ENCODE results near the gene TRIP11.

Gene TRIP11

GRCh38 chr14:91934554-91935285 is 105.1 kb downstream of the TRIP11 start:
- no peak for DNase-seq (ENCODE audit: low spot score)
- Histone ChIP-seq H3K4me3 (ENCODE audit: low read length in 2 of 2) (no peak overlapping the region), H2BK15ac (ENCODE audit: low read length) (no peak overlapping the region), H4K91ac (ENCODE audit: low read depth, low read length, poor library complexity) (no peak overlapping the region), H3K14ac (ENCODE audit: low read length) (no peak overlapping the region), H3K4me1 (ENCODE audit: control insufficient read depth in 2 of 2, insufficient read depth in 1 of 2, low read depth in 1 of 2, low read length in 2 of 2) (no peaks in the 10 kb centered on the region), H2BK5ac (ENCODE audit: low read length) (no peak overlapping the region), H2BK120ac (ENCODE audit: low read depth, low read length) (no peak overlapping the region), H3K4ac (ENCODE audit: low read length) (no peak overlapping the region), H3K9me3 (replicated peaks in 1 of 2; ENCODE audit: control insufficient read depth in 2 of 2, insufficient read depth in 1 of 2, low read depth in 1 of 2, low read length in 2 of 2) (no peaks in the 10 kb centered on the region), H3K23ac (ENCODE audit: low read depth, low read length, poor library complexity) (no peak overlapping the region), H4K8ac (ENCODE audit: low read depth, low read length) (no peak overlapping the region), H2AK5ac (ENCODE audit: low read depth, low read length) (no peak overlapping the region), H3K18ac (ENCODE audit: low read length) (peak overlapping the region; percentile 46), H2AFZ (ENCODE audit: low read length) (no peak overlapping the region), H3K27me3 (ENCODE audit: control insufficient read depth in 3 of 3, insufficient read depth in 3 of 3, low read depth in 1 of 3, low read length in 3 of 3) (peaks cover 0 to 12% (median 0%) of the 10 kb centered on the region in 3 experiments), H2BK12ac (ENCODE audit: low read length) (no peak overlapping the region), H3K9ac (ENCODE audit: low read depth, low read length, poor library complexity) (no peak overlapping the region), H3K36me3 (replicated peaks in 1 of 2; ENCODE audit: control insufficient read depth in 2 of 2, insufficient read depth in 2 of 2, low read length in 2 of 2) (no peaks in the 10 kb centered on the region), H3K4me2 (ENCODE audit: insufficient read depth, low read length, poor library complexity, severe bottlenecking) (no peak overlapping the region), H3K79me1 (ENCODE audit: low read depth, low read length) (no peaks in the 10 kb centered on the region), H3K27ac (replicated peaks; ENCODE audit: low read length) (no peak overlapping the region)
- no CpG with 5 or more reads among the region's 8 CpGs for WGBS, 2 donors (ENCODE audit: extremely low coverage in 2 of 2, insufficient read length in 2 of 2, insufficient replicate concordance in 1 of 2)

GRCh38 chr14:91931478-91932088 is 108.3 kb downstream of the TRIP11 start:
- H3K4me2 ChIP-seq (ENCODE audit: insufficient read depth, low read length, poor library complexity, severe bottlenecking): no peak overlapping the region
- H2BK15ac ChIP-seq (ENCODE audit: low read length): no peak overlapping the region
- no peak overlapping the region for H4K8ac ChIP-seq (ENCODE audit: low read depth, low read length)
- peaks cover 0 to 17% (median 0%) of the 10 kb centered on the region in 3 experiments for H3K27me3 ChIP-seq (ENCODE audit: control insufficient read depth in 3 of 3, insufficient read depth in 3 of 3, low read depth in 1 of 3, low read length in 3 of 3)
- no peak overlapping the region for H3K4me3 ChIP-seq (ENCODE audit: low read length in 2 of 2)
- H3K79me1 ChIP-seq (ENCODE audit: low read depth, low read length): no peaks in the 10 kb centered on the region
- H3K9me3 ChIP-seq (replicated peaks in 1 of 2; ENCODE audit: control insufficient read depth in 2 of 2, insufficient read depth in 1 of 2, low read depth in 1 of 2, low read length in 2 of 2): no peaks in the 10 kb centered on the region
- H2BK5ac ChIP-seq (ENCODE audit: low read length): no peak overlapping the region
- no peak overlapping the region for H2BK120ac ChIP-seq (ENCODE audit: low read depth, low read length)
- H3K23ac ChIP-seq (ENCODE audit: low read depth, low read length, poor library complexity): peak overlapping the region; percentile 16
- WGBS, 2 donors (ENCODE audit: extremely low coverage in 2 of 2, insufficient read length in 2 of 2, insufficient replicate concordance in 1 of 2): no CpG with 5 or more reads among the region's 11 CpGs
- DNase-seq (ENCODE audit: low spot score): no peak
- no peak overlapping the region for H3K9ac ChIP-seq (ENCODE audit: low read depth, low read length, poor library complexity)
- H2AK5ac ChIP-seq (ENCODE audit: low read depth, low read length): no peak overlapping the region
- H3K4me1 ChIP-seq (ENCODE audit: control insufficient read depth in 2 of 2, insufficient read depth in 1 of 2, low read depth in 1 of 2, low read length in 2 of 2): no peaks in the 10 kb centered on the region
- H3K4ac ChIP-seq (ENCODE audit: low read length): no peak overlapping the region
- H3K27ac ChIP-seq (replicated peaks; ENCODE audit: low read length): no peak overlapping the region
- no peak overlapping the region for H2BK12ac ChIP-seq (ENCODE audit: low read length)
- no peak overlapping the region for H3K14ac ChIP-seq (ENCODE audit: low read length)
- H3K36me3 ChIP-seq (replicated peaks in 1 of 2; ENCODE audit: control insufficient read depth in 2 of 2, insufficient read depth in 2 of 2, low read length in 2 of 2): no peaks in the 10 kb centered on the region
- H4K91ac ChIP-seq (ENCODE audit: low read depth, low read length, poor library complexity): no peak overlapping the region
- H3K18ac ChIP-seq (ENCODE audit: low read length): no peak overlapping the region
- H2AFZ ChIP-seq (ENCODE audit: low read length): no peak overlapping the region

- H4K91ac ChIP-seq (ENCODE audit: low read depth, low read length, poor library complexity): no peak overlapping the region
- no peak overlapping the region for H3K27ac ChIP-seq (replicated peaks; ENCODE audit: low read length)
- H3K4ac ChIP-seq (ENCODE audit: low read length): no peak overlapping the region
- H3K23ac ChIP-seq (ENCODE audit: low read depth, low read length, poor library complexity): no peak overlapping the region
- H3K4me1 ChIP-seq (ENCODE audit: control insufficient read depth in 2 of 2, insufficient read depth in 1 of 2, low read depth in 1 of 2, low read length in 2 of 2): no peaks in the 10 kb centered on the region
- WGBS, 2 donors (ENCODE audit: extremely low coverage in 2 of 2, insufficient read length in 2 of 2, insufficient replicate concordance in 1 of 2): no CpG with 5 or more reads among the region's 3 CpGs
- no peaks in the 10 kb centered on the region for H3K9me3 ChIP-seq (replicated peaks in 1 of 2; ENCODE audit: control insufficient read depth in 2 of 2, insufficient read depth in 1 of 2, low read depth in 1 of 2, low read length in 2 of 2)
- H3K4me3 ChIP-seq (ENCODE audit: low read length in 2 of 2): no peak overlapping the region
- no peak overlapping the region for H3K4me2 ChIP-seq (ENCODE audit: insufficient read depth, low read length, poor library complexity, severe bottlenecking)
- H3K36me3 ChIP-seq (replicated peaks in 1 of 2; ENCODE audit: control insufficient read depth in 2 of 2, insufficient read depth in 2 of 2, low read length in 2 of 2): no peaks in the 10 kb centered on the region
- H2AFZ ChIP-seq (ENCODE audit: low read length): no peak overlapping the region
- H3K9ac ChIP-seq (ENCODE audit: low read depth, low read length, poor library complexity): no peak overlapping the region
- no peak overlapping the region for H2BK5ac ChIP-seq (ENCODE audit: low read length)
- H2BK120ac ChIP-seq (ENCODE audit: low read depth, low read length): no peak overlapping the region
- H2BK12ac ChIP-seq (ENCODE audit: low read length): no peak overlapping the region
- H3K14ac ChIP-seq (ENCODE audit: low read length): no peak overlapping the region
- no peak for DNase-seq (ENCODE audit: low spot score)
- no peaks in the 10 kb centered on the region for H3K79me1 ChIP-seq (ENCODE audit: low read depth, low read length)
- H4K8ac ChIP-seq (ENCODE audit: low read depth, low read length): no peak overlapping the region
- no peak overlapping the region for H3K18ac ChIP-seq (ENCODE audit: low read length)
- H2AK5ac ChIP-seq (ENCODE audit: low read depth, low read length): no peak overlapping the region
- H2BK15ac ChIP-seq (ENCODE audit: low read length): no peak overlapping the region
- peaks cover 0 to 18% (median 0%) of the 10 kb centered on the region in 3 experiments for H3K27me3 ChIP-seq (ENCODE audit: control insufficient read depth in 3 of 3, insufficient read depth in 3 of 3, low read depth in 1 of 3, low read length in 3 of 3)
Measured at GRCh38 chr14:91929700-91930099, 110.2 kb downstream of the TRIP11 start.

GRCh38 chr14:91927800-91928199 is 112.1 kb downstream of the TRIP11 start:
- no peak overlapping the region for H3K9ac ChIP-seq (ENCODE audit: low read depth, low read length, poor library complexity)
- no peak overlapping the region for H2AK5ac ChIP-seq (ENCODE audit: low read depth, low read length)
- peaks cover 0 to 13% (median 0%) of the 10 kb centered on the region in 3 experiments for H3K27me3 ChIP-seq (ENCODE audit: control insufficient read depth in 3 of 3, insufficient read depth in 3 of 3, low read depth in 1 of 3, low read length in 3 of 3)
- no peak overlapping the region for H3K4ac ChIP-seq (ENCODE audit: low read length)
- WGBS, 2 donors (ENCODE audit: extremely low coverage in 2 of 2, insufficient read length in 2 of 2, insufficient replicate concordance in 1 of 2): no CpG with 5 or more reads among the region's 5 CpGs
- no peaks in the 10 kb centered on the region for H3K9me3 ChIP-seq (replicated peaks in 1 of 2; ENCODE audit: control insufficient read depth in 2 of 2, insufficient read depth in 1 of 2, low read depth in 1 of 2, low read length in 2 of 2)
- H3K4me2 ChIP-seq (ENCODE audit: insufficient read depth, low read length, poor library complexity, severe bottlenecking): no peak overlapping the region
- H3K14ac ChIP-seq (ENCODE audit: low read length): no peak overlapping the region
- no peak overlapping the region for H2BK12ac ChIP-seq (ENCODE audit: low read length)
- no peak overlapping the region for H4K8ac ChIP-seq (ENCODE audit: low read depth, low read length)
- H3K23ac ChIP-seq (ENCODE audit: low read depth, low read length, poor library complexity): no peak overlapping the region
- H3K36me3 ChIP-seq (replicated peaks in 1 of 2; ENCODE audit: control insufficient read depth in 2 of 2, insufficient read depth in 2 of 2, low read length in 2 of 2): no peaks in the 10 kb centered on the region
- no peaks in the 10 kb centered on the region for H3K4me1 ChIP-seq (ENCODE audit: control insufficient read depth in 2 of 2, insufficient read depth in 1 of 2, low read depth in 1 of 2, low read length in 2 of 2)
- H2BK15ac ChIP-seq (ENCODE audit: low read length): no peak overlapping the region
- H3K27ac ChIP-seq (replicated peaks; ENCODE audit: low read length): no peak overlapping the region
- no peak overlapping the region for H2AFZ ChIP-seq (ENCODE audit: low read length)
- no peak overlapping the region for H2BK5ac ChIP-seq (ENCODE audit: low read length)
- no peak overlapping the region for H4K91ac ChIP-seq (ENCODE audit: low read depth, low read length, poor library complexity)
- no peak overlapping the region for H3K18ac ChIP-seq (ENCODE audit: low read length)
- H3K4me3 ChIP-seq (ENCODE audit: low read length in 2 of 2): no peak overlapping the region
- H2BK120ac ChIP-seq (ENCODE audit: low read depth, low read length): no peak overlapping the region
- DNase-seq (ENCODE audit: low spot score): no peak
- H3K79me1 ChIP-seq (ENCODE audit: low read depth, low read length): no peaks in the 10 kb centered on the region
